ENCODE measurements around the gene SEPTIN1. TPM values are rescaled to one million over a fixed set of nuclear protein-coding genes. Genes with fewer than 3 reads are reported as not detected.
A peak's percentile ranks its signal among the peaks of the same experiment; 100 is the strongest.

SEPTIN1 gene
- 0.10 and 0.86 TPM in 2 replicates for total RNA-seq (2014; rRNA removed; shearing (Covaris generic))

GRCh38 chr16:30382111-30382881, at the start of gene SEPTIN1:
Gene SEPTIN1, minus strand, starts transcription at chr16:30382561. Its CDS starts 19 bp downstream, at chr16:30382542.
- in situ Hi-C loops (cut with HindIII; ENCODE audit: low sequenced_read_pairs): no loop called here
- DNase-seq (ENCODE audit: low spot score): no peak

- no peak for DNase-seq (ENCODE audit: low spot score)
- in situ Hi-C loops (cut with HindIII; ENCODE audit: low sequenced_read_pairs): no loop called here
Observed at GRCh38 chr16:30430428-30430970, 48.1 kb upstream of the SEPTIN1 start.

GRCh38 chr16:30429678-30430427, 47.5 kb upstream of the SEPTIN1 start, which contains the start of gene DCTPP1:
Gene DCTPP1, minus strand, starts transcription at chr16:30430030. Its CDS starts 50 bp downstream, at chr16:30429980.
- in situ Hi-C loops (cut with HindIII; ENCODE audit: low sequenced_read_pairs): no loop called here
- DNase-seq (ENCODE audit: low spot score): peak; percentile 100

- in situ Hi-C loops (cut with HindIII; ENCODE audit: low sequenced_read_pairs): no loop called here
- no peak for DNase-seq (ENCODE audit: low spot score)
Observed at GRCh38 chr16:30429418-30429677, 47.0 kb upstream of the SEPTIN1 start.

GRCh38 chr16:30428055-30428454, 45.7 kb upstream of the SEPTIN1 start:
- no peak for DNase-seq (ENCODE audit: low spot score)
- in situ Hi-C loops (cut with HindIII; ENCODE audit: low sequenced_read_pairs): no loop called here

- in situ Hi-C loops (cut with HindIII; ENCODE audit: low sequenced_read_pairs): loop anchor here (25.0 kb wide), 1 partner anchor 216 kb away; no protein-coding TSS in a partner anchor
- DNase-seq (ENCODE audit: low spot score): no peak
Observed at GRCh38 chr16:30421010-30421409, 38.6 kb upstream of the SEPTIN1 start.

GRCh38 chr16:30418350-30419181, 36.2 kb upstream of the SEPTIN1 start:
- no peak for DNase-seq (ENCODE audit: low spot score)
- in situ Hi-C loops (cut with HindIII; ENCODE audit: low sequenced_read_pairs): loop anchor here (25.0 kb wide), 1 partner anchor 219 kb away; no protein-coding TSS in a partner anchor

- in situ Hi-C loops (cut with HindIII; ENCODE audit: low sequenced_read_pairs): loop anchor here (25.0 kb wide), 1 partner anchor 220 kb away; no protein-coding TSS in a partner anchor
- DNase-seq (ENCODE audit: low spot score): peak; percentile 87
Observed at GRCh38 chr16:30417529-30418349, 35.4 kb upstream of the SEPTIN1 start.

GRCh38 chr16:30416624-30417528, 34.5 kb upstream of the SEPTIN1 start:
- DNase-seq (ENCODE audit: low spot score): peak; percentile 51
- in situ Hi-C loops (cut with HindIII; ENCODE audit: low sequenced_read_pairs): loop anchor here (25.0 kb wide), 1 partner anchor 220 kb away; no protein-coding TSS in a partner anchor

- in situ Hi-C loops (cut with HindIII; ENCODE audit: low sequenced_read_pairs): loop anchor here (25.0 kb wide), 1 partner anchor 221 kb away; no protein-coding TSS in a partner anchor
- DNase-seq (ENCODE audit: low spot score): no peak
Observed at GRCh38 chr16:30416047-30416603, 33.8 kb upstream of the SEPTIN1 start.

- DNase-seq (ENCODE audit: low spot score): no peak
- in situ Hi-C loops (cut with HindIII; ENCODE audit: low sequenced_read_pairs): loop anchor here (25.0 kb wide), 1 partner anchor 223 kb away; no protein-coding TSS in a partner anchor
Observed at GRCh38 chr16:30414159-30414558, 31.8 kb upstream of the SEPTIN1 start.

GRCh38 chr16:30413112-30413806, 30.9 kb upstream of the SEPTIN1 start:
- no peak for DNase-seq (ENCODE audit: low spot score)
- in situ Hi-C loops (cut with HindIII; ENCODE audit: low sequenced_read_pairs): loop anchor here (25.0 kb wide), 1 partner anchor 224 kb away; no protein-coding TSS in a partner anchor

GRCh38 chr16:30409125-30410060, 27.0 kb upstream of the SEPTIN1 start:
- DNase-seq (ENCODE audit: low spot score): peak; percentile 88

GRCh38 chr16:30407804-30408534, 25.6 kb upstream of the SEPTIN1 start:
- in situ Hi-C loops (cut with HindIII; ENCODE audit: low sequenced_read_pairs): loop anchor here (25.0 kb wide), 1 partner anchor 229 kb away; no protein-coding TSS in a partner anchor

More at GRCh38 chr16:30409125-30410060, 27.0 kb upstream of the SEPTIN1 start:
- in situ Hi-C loops (cut with HindIII; ENCODE audit: low sequenced_read_pairs): loop anchor here (25.0 kb wide), 1 partner anchor 228 kb away; no protein-coding TSS in a partner anchor

More at GRCh38 chr16:30407804-30408534, 25.6 kb upstream of the SEPTIN1 start:
- peak; percentile 33 for DNase-seq (ENCODE audit: low spot score)
